Panc1 (cell line): Measurements from ENCODE around the gene DUSP1. TPM values are rescaled to one million over a fixed set of nuclear protein-coding genes. Genes with fewer than 3 reads are reported as not detected.
"Not testable (repeated sequence)": the region's sequence is repeated elsewhere in the genome, so short reads cannot be mapped to it uniquely, and the experiment has no call there.

Experiments used
- ATAC-seq: fragments of 200-7000 bp; cut with Tn5 transposase; 2 replicates; pipeline ENCODE4 v1.9.1; 2020; ENCODE audit warnings: mild to moderate bottlenecking, moderate library complexity
- BruUV-seq: library from RNA; stranded (reverse); fragments of 400-500 nt; replicated peaks from 2 replicates; lab custom pipeline; 2021; lab: Mats Ljungman, UMichigan
- CTCF ChIA-PET: fragments of 300-600 bp; sonication (Branson Sonifier 250); formaldehyde crosslinking; loops from one replicate; lab custom pipeline; 2022; ENCODE audit warnings: antibody characterized with exemption; lab: Charles Lee
- POLR2A ChIA-PET: fragments of 300-600 bp; sonication (Branson Sonifier 250); formaldehyde crosslinking; loops from one replicate; lab custom pipeline; 2022; ENCODE audit warnings: antibody characterized with exemption; lab: Charles Lee
- DNase-seq: peaks from one replicate; pipeline ENCODE4 v3.0.0-alpha.2; 2010; ENCODE audit warnings: low read depth, low spot score
- H3K27ac ChIP-seq: 2 replicates; pipeline ENCODE4 v1.5.1; 2011; ENCODE audit warnings: mild to moderate bottlenecking, low read length, inconsistent platforms
- H3K27me3 ChIP-seq: fragments of 200-500 bp; sonication (Bioruptor generic); 2 replicates; pipeline ENCODE4 v1.6.0; 2014; ENCODE audit warnings: low read length, inconsistent platforms; ENCODE audit not compliant: control insufficient read depth, insufficient read depth
- H3K36me3 ChIP-seq: fragments of 200-500 bp; sonication (Bioruptor generic); 2 replicates; pipeline ENCODE4 v1.5.1; 2014; ENCODE audit warnings: inconsistent platforms, mild to moderate bottlenecking, low read length, moderate library complexity; ENCODE audit not compliant: control insufficient read depth, insufficient read depth
- H3K4me1 ChIP-seq: 2 replicates; pipeline ENCODE4 v1.5.1; 2011; ENCODE audit warnings: inconsistent platforms, mild to moderate bottlenecking, low read length, moderate library complexity; ENCODE audit not compliant: control insufficient read depth, insufficient read depth
- H3K4me3 ChIP-seq, 2 experiments: 2 replicates each; pipeline ENCODE4 v1.5.1; 2011 to 2012; ENCODE audit warnings: low read depth in 2 of 2, low read length in 2 of 2, mild to moderate bottlenecking in 2 of 2, inconsistent platforms in 1 of 2, moderate library complexity in 1 of 2
- H3K9me3 ChIP-seq: fragments of 200-500 bp; sonication (Bioruptor generic); 2 replicates; pipeline ENCODE4 v1.5.1; 2014; ENCODE audit warnings: low read depth, mild to moderate bottlenecking, inconsistent platforms, low read length, moderate library complexity; ENCODE audit not compliant: control insufficient read depth, insufficient read depth
- POLR2AphosphoS5 ChIP-seq: IDR thresholded peaks from 2 replicates; pipeline ENCODE4 v1.6.1; 2012; ENCODE audit warnings: mild to moderate bottlenecking, low read depth, low read length, moderate library complexity
- SIN3A ChIP-seq: IDR thresholded peaks from 2 replicates; pipeline ENCODE4 v1.6.1; 2012; ENCODE audit warnings: low read depth, mild to moderate bottlenecking, low read length, moderate library complexity, borderline replicate concordance; ENCODE audit not compliant: insufficient read depth
- TCF7L2 ChIP-seq: IDR thresholded peaks from 2 replicates; pipeline ENCODE4 v1.6.1; 2011; ENCODE audit warnings: mild to moderate bottlenecking, low read depth, low read length, inconsistent platforms
- in situ Hi-C: cut with HindIII; loops from 2 replicates; pipeline ENCODE4 v1.10.0; 2016; ENCODE audit warnings: low sequenced_read_pairs, low pct_unique_long_range_greater_than_20kb
- intact Hi-C: fragments of 100-400 bp; cut with micrococcal nuclease; formaldehyde crosslinking; loops from one replicate; pipeline ENCODE4 v1.10.0; 2022; ENCODE audit not compliant: unreplicated experiment
- total RNA-seq: library from RNA; stranded (reverse); gene quantifications from one replicate; pipeline ENCODE4 v1.2.1, GENCODE V29; 2021; ENCODE audit not compliant: unreplicated experiment
- TF ChIP-seq, protein P1 (sequence below), 2 experiments: IDR thresholded peaks; 2 replicates each; pipeline ENCODE4 v1.6.1; 2011 to 2012; ENCODE audit warnings: low read depth in 2 of 2, control low read depth in 1 of 2, low read length in 1 of 2, mild to moderate bottlenecking in 1 of 2, moderate library complexity in 1 of 2; ENCODE audit not compliant: insufficient read depth in 1 of 2
- TF ChIP-seq, protein P2 (sequence below): fragments of 450-650 bp; IDR thresholded peaks from 2 replicates; pipeline ENCODE4 v1.5.1; 2017; ENCODE audit warnings: mild to moderate bottlenecking

Gene DUSP1
- total RNA-seq, 1 experiment from 2014 or later, result 79.9 TPM

GRCh38 chr5:172788771-172789686 lies 18.0 kb upstream of the DUSP1 start:
- intact Hi-C loops, result no loop called here
- CTCF ChIA-PET, result interaction anchor here (1.0 kb wide), 1 partner anchor 11 kb away, joined by 3 read pairs; no protein-coding TSS in a partner anchor
- peaks cover 52% of the 10 kb centered on the region for H3K4me1 ChIP-seq
- DNase-seq, result no peak
- no peaks in the 10 kb centered on the region for H3K27me3 ChIP-seq
- in situ Hi-C loops, result no loop called here
- no peaks in the 10 kb centered on the region for H3K36me3 ChIP-seq
- ATAC-seq, result peak; percentile 74
- TF ChIP-seq, protein P1, sequence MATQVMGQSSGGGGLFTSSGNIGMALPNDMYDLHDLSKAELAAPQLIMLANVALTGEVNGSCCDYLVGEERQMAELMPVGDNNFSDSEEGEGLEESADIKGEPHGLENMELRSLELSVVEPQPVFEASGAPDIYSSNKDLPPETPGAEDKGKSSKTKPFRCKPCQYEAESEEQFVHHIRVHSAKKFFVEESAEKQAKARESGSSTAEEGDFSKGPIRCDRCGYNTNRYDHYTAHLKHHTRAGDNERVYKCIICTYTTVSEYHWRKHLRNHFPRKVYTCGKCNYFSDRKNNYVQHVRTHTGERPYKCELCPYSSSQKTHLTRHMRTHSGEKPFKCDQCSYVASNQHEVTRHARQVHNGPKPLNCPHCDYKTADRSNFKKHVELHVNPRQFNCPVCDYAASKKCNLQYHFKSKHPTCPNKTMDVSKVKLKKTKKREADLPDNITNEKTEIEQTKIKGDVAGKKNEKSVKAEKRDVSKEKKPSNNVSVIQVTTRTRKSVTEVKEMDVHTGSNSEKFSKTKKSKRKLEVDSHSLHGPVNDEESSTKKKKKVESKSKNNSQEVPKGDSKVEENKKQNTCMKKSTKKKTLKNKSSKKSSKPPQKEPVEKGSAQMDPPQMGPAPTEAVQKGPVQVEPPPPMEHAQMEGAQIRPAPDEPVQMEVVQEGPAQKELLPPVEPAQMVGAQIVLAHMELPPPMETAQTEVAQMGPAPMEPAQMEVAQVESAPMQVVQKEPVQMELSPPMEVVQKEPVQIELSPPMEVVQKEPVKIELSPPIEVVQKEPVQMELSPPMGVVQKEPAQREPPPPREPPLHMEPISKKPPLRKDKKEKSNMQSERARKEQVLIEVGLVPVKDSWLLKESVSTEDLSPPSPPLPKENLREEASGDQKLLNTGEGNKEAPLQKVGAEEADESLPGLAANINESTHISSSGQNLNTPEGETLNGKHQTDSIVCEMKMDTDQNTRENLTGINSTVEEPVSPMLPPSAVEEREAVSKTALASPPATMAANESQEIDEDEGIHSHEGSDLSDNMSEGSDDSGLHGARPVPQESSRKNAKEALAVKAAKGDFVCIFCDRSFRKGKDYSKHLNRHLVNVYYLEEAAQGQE (IDR thresholded peaks at IDR 0.05; ENCODE audit: insufficient read depth in 1 of 2, low read depth in 2 of 2, low read length in 1 of 2), result no peak
- no peak for TF ChIP-seq POLR2AphosphoS5
- TF ChIP-seq, protein P2, sequence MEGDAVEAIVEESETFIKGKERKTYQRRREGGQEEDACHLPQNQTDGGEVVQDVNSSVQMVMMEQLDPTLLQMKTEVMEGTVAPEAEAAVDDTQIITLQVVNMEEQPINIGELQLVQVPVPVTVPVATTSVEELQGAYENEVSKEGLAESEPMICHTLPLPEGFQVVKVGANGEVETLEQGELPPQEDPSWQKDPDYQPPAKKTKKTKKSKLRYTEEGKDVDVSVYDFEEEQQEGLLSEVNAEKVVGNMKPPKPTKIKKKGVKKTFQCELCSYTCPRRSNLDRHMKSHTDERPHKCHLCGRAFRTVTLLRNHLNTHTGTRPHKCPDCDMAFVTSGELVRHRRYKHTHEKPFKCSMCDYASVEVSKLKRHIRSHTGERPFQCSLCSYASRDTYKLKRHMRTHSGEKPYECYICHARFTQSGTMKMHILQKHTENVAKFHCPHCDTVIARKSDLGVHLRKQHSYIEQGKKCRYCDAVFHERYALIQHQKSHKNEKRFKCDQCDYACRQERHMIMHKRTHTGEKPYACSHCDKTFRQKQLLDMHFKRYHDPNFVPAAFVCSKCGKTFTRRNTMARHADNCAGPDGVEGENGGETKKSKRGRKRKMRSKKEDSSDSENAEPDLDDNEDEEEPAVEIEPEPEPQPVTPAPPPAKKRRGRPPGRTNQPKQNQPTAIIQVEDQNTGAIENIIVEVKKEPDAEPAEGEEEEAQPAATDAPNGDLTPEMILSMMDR, result no peak
- TF ChIP-seq TCF7L2, result no peak
- TF ChIP-seq SIN3A, result no peak
- no TSS peak for BruUV-seq
- no peaks in the 10 kb centered on the region for H3K9me3 ChIP-seq
- POLR2A ChIA-PET, result interaction anchor here (0.6 to 0.9 kb wide), 3 partner anchors 10 to 25 kb away, joined by 3 to 7 read pairs (median 6); no protein-coding TSS in a partner anchor
- H3K4me3 ChIP-seq, result peak overlapping the region in 1 of 2 experiments; percentile 26; a peak in 2 of 4 replicates
- H3K27ac ChIP-seq, result peak overlapping the region; percentile 87

- in situ Hi-C loops, ATAC-seq: not testable (repeated sequence)
These were observed 16.5 kb upstream of the DUSP1 start for GRCh38 chr5:172787538-172787937.

More at GRCh38 chr5:172787538-172787937, 16.5 kb upstream of the DUSP1 start:
- Histone ChIP-seq H3K27ac (peak overlapping the region; percentile 55), H3K4me1 (peaks cover 55% of the 10 kb centered on the region)
- intact Hi-C loops, H3K27me3 ChIP-seq, H3K4me3 ChIP-seq, DNase-seq, BruUV-seq, CTCF ChIA-PET, H3K9me3 ChIP-seq, H3K36me3 ChIP-seq: not testable (repeated sequence)
- POLR2A ChIA-PET, result interaction anchor here (0.6 to 0.7 kb wide), 2 partner anchors 20 to 543 kb away, joined by 3 read pairs; no protein-coding TSS in a partner anchor
